Mesodermal cell (in vitro differentiated cells): ENCODE data around the gene OR1L4. TPM values are rescaled to one million over a fixed set of nuclear protein-coding genes. Genes with fewer than 3 reads are reported as not detected.

Experiments used
- H3K27ac ChIP-seq: 2 replicates; pipeline ENCODE4 v1.7.0; 2013; ENCODE audit warnings: mild to moderate bottlenecking, low read depth, low read length, moderate library complexity; ENCODE audit not compliant: severe bottlenecking
- H3K36me3 ChIP-seq: 2 replicates; pipeline ENCODE4 v1.7.1; 2013; ENCODE audit warnings: mild to moderate bottlenecking, low read length, moderate library complexity; ENCODE audit not compliant: control insufficient read depth, insufficient read depth
- H3K4me1 ChIP-seq: one replicate; pipeline ENCODE4 v1.7.1; 2013; ENCODE audit warnings: mild to moderate bottlenecking, low read length; ENCODE audit not compliant: insufficient read depth, control insufficient read depth, poor library complexity, severe bottlenecking
- H3K4me3 ChIP-seq: 2 replicates; pipeline ENCODE4 v1.7.0; 2013; ENCODE audit warnings: low read length, control low read depth, mild to moderate bottlenecking; ENCODE audit not compliant: insufficient read depth, poor library complexity, severe bottlenecking; ENCODE audit errors: extremely low read depth
- H3K9me3 ChIP-seq: 2 replicates; pipeline ENCODE4 v1.7.1; 2013; ENCODE audit warnings: mild to moderate bottlenecking, low read length, moderate library complexity; ENCODE audit not compliant: control insufficient read depth
- WGBS, 2 experiments: methylation state at CpG; one replicate each; pipeline ENCODE4 v1.1.5; 2013; ENCODE audit warnings: missing lambda C conversion rate in 2 of 2; ENCODE audit not compliant: insufficient coverage in 2 of 2; 5-methylcytosine and 5-hydroxymethylcytosine counted together
- polyA plus RNA-seq, 2 experiments: library from polyadenylated mRNA; stranded (reverse); fragments of 50-300 nt; gene quantifications; one replicate each; pipeline ENCODE4 v1.2.3, GENCODE V29; 2013

Gene OR1L4
- not detected for polyA plus RNA-seq (2013, experiment 1 of 2)
- polyA plus RNA-seq (2013, experiment 2 of 2): not detected

- no peaks in the 10 kb centered on the region for H3K36me3 ChIP-seq
- no CpG with 5 or more reads among the region's 1 CpG for WGBS, 2 experiments
- no peak within 1 kb of the TSS for H3K27ac ChIP-seq
- H3K9me3 ChIP-seq: peaks cover 28% of the 10 kb centered on the region
- no peak within 1 kb of the TSS for H3K4me3 ChIP-seq
- no peaks in the 10 kb centered on the region for H3K4me1 ChIP-seq
These were observed at the start of gene OR1L4 for GRCh38 chr9:122723690-122724089. Gene OR1L4 (plus strand): TSS chr9:122723990. CDS start chr9:122723990, 0 bp downstream.

- Histone ChIP-seq H3K27ac (no peak overlapping the region), H3K36me3 (no peaks in the 10 kb centered on the region), H3K9me3 (peaks cover 20% of the 10 kb centered on the region), H3K4me1 (no peaks in the 10 kb centered on the region), H3K4me3 (no peak overlapping the region)
These were observed 38.9 kb upstream of the OR1L4 start for GRCh38 chr9:122684851-122685250.

- H3K4me1 ChIP-seq: no peaks in the 10 kb centered on the region
- H3K27ac ChIP-seq: no peak overlapping the region
- H3K36me3 ChIP-seq: no peaks in the 10 kb centered on the region
- no CpG with 5 or more reads among the region's 1 CpG for WGBS, 2 experiments
- H3K9me3 ChIP-seq: peaks cover 3% of the 10 kb centered on the region
- H3K4me3 ChIP-seq: no peak overlapping the region
These were observed 28.1 kb upstream of the OR1L4 start for GRCh38 chr9:122695696-122696095.

- Histone ChIP-seq H3K4me1 (no peaks in the 10 kb centered on the region), H3K27ac (no peak overlapping the region), H3K36me3 (no peaks in the 10 kb centered on the region), H3K4me3 (no peak overlapping the region), H3K9me3 (peaks cover 18% of the 10 kb centered on the region)
- WGBS, 2 experiments: 81 to 82% methylated on average over 4 to 6 of the region's 7 CpGs
These were observed 5.8 kb upstream of the OR1L4 start for GRCh38 chr9:122718038-122718437.

GRCh38 chr9:122719218-122719617, 4.6 kb upstream of the OR1L4 start:
- 50% methylated on average over 2 of the region's 4 CpGs; no CpG with 5 or more reads in 1 of the 2 experiments for WGBS, 2 experiments

GRCh38 chr9:122742003-122742402, 18.2 kb downstream of the OR1L4 start, which contains the start of gene OR1L6:
Gene OR1L6 (plus strand): TSS chr9:122742303. CDS start chr9:122749848, 7,545 bp downstream.
- H3K4me1 ChIP-seq: no peaks in the 10 kb centered on the region
- peaks cover 21% of the 10 kb centered on the region for H3K9me3 ChIP-seq
- H3K36me3 ChIP-seq: no peaks in the 10 kb centered on the region
- H3K4me3 ChIP-seq: no peak within 1 kb of the TSS
- H3K27ac ChIP-seq: no peak within 1 kb of the TSS
- 60 to 67% methylated on average over 6 of the region's 6 CpGs for WGBS, 2 experiments

More at GRCh38 chr9:122719218-122719617, 4.6 kb upstream of the OR1L4 start:
- H3K9me3 ChIP-seq: peaks cover 28% of the 10 kb centered on the region
- H3K4me1 ChIP-seq: no peaks in the 10 kb centered on the region
- no peak overlapping the region for H3K4me3 ChIP-seq
- no peaks in the 10 kb centered on the region for H3K36me3 ChIP-seq
- H3K27ac ChIP-seq: no peak overlapping the region

- Histone ChIP-seq H3K9me3 (peaks cover 26% of the 10 kb centered on the region), H3K27ac (no peak overlapping the region), H3K4me3 (no peak overlapping the region), H3K36me3 (no peaks in the 10 kb centered on the region), H3K4me1 (no peaks in the 10 kb centered on the region)
- 0% methylated on average over 1 of the region's 2 CpGs for WGBS, 2 experiments
These were observed 31.0 kb downstream of the OR1L4 start for GRCh38 chr9:122754825-122755224.

GRCh38 chr9:122767817-122768216, 44.0 kb downstream of the OR1L4 start:
- no peaks in the 10 kb centered on the region for H3K4me1 ChIP-seq
- no peak overlapping the region for H3K4me3 ChIP-seq
- 76 to 81% methylated on average over 3 to 4 of the region's 4 CpGs for WGBS, 2 experiments
- no peaks in the 10 kb centered on the region for H3K36me3 ChIP-seq
- peaks cover 11% of the 10 kb centered on the region for H3K9me3 ChIP-seq
- H3K27ac ChIP-seq: no peak overlapping the region
